Activated B cell treated with CpG ODN at 0.5 μM for 24 hours (primary cell): ENCODE results near the gene HNRNPA0. TPM values are rescaled to one million over a fixed set of nuclear protein-coding genes. Genes with fewer than 3 reads are reported as not detected.

Experiments
- ATAC-seq: fragments of 200-7000 bp; cut with Tn5 transposase; one replicate; pipeline ENCODE4 v1.10.0; 2021; ENCODE audit warnings: low read depth, mild to moderate bottlenecking, moderate library complexity
- CTCF ChIA-PET: fragments of 350-600 bp; sonication (Branson Sonifier 250); formaldehyde crosslinking; loops from one replicate; lab custom pipeline; 2021; ENCODE audit warnings: antibody characterized with exemption; lab: Charles Lee
- POLR2A ChIA-PET: fragments of 350-600 bp; sonication (Branson Sonifier 250); formaldehyde crosslinking; loops from one replicate; lab custom pipeline; 2021; ENCODE audit warnings: antibody characterized with exemption; lab: Charles Lee
- DNase-seq: peaks from one replicate; pipeline ENCODE4 v3.0.0; 2022
- H3K27ac Mint-ChIP-seq: one replicate; pipeline ENCODE4 v1.8.0; 2020; ENCODE audit warnings: mixed read lengths
- H3K27me3 Mint-ChIP-seq: one replicate; pipeline ENCODE4 v1.8.0; 2021; ENCODE audit warnings: mixed read lengths
- H3K36me3 Mint-ChIP-seq: one replicate; pipeline ENCODE4 v1.8.0; 2021; ENCODE audit warnings: low read depth, mixed read lengths
- H3K4me1 Mint-ChIP-seq: one replicate; pipeline ENCODE4 v1.8.0; 2021; ENCODE audit warnings: mixed read lengths
- H3K4me3 Mint-ChIP-seq: one replicate; pipeline ENCODE4 v1.8.0; 2020; ENCODE audit warnings: mild to moderate bottlenecking, mixed read lengths
- H3K9me3 Mint-ChIP-seq: one replicate; pipeline ENCODE4 v1.8.0; 2020; ENCODE audit warnings: mixed read lengths
- intact Hi-C: fragments of 100-400 bp; cut with micrococcal nuclease; formaldehyde crosslinking; loops from one replicate; pipeline ENCODE4 v1.15.1; 2024
- total RNA-seq: library from RNA; stranded (reverse); gene quantifications from 2 replicates; pipeline ENCODE4 v1.2.3, GENCODE V29; 2022
- TF ChIP-seq, protein P1 (sequence below): fragments of 200-600 bp; IDR thresholded peaks from one replicate; pipeline ENCODE4 v1.8.0; 2022; ENCODE audit warnings: antibody characterized with exemption, mild to moderate bottlenecking

HNRNPA0 gene
- total RNA-seq, 1 donor from 2014 or later, result 31.2 TPM

DNA sequence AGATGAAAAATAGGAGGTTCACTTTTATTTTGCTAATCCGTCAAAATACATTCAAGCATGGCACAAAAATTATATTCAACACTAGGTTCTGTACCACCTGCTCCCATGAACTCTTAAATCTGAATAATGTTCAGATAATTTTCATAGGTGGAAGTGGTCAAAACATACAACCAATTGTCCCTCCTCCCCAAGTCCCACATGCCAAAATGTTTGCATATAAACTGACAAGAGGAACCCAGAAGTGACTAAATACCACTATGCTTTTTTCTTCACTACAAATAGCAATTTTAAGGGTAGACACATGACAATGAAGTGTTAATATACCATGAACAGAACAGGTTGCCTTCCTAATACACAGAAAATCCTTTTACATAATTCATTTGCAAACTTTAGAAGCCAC lies 3.7 kb downstream of the HNRNPA0 start:
- intact Hi-C loops, result loop anchor here (10.0 kb wide), 1 partner anchor 1004 kb away; the partner anchor contains the start of gene CTNNA1
- H3K4me1 Mint-ChIP-seq, result peaks cover 35% of the 10 kb centered on the region
- no peaks in the 10 kb centered on the region for H3K27me3 Mint-ChIP-seq
- ChIA-PET POLR2A (no interaction called here), CTCF (interaction anchor here (1.4 kb wide), 1 partner anchor 28 kb away, joined by 7 read pairs; no protein-coding TSS in a partner anchor)
- ATAC-seq (no peak), DNase-seq (no peak)
- TF ChIP-seq, protein P1, sequence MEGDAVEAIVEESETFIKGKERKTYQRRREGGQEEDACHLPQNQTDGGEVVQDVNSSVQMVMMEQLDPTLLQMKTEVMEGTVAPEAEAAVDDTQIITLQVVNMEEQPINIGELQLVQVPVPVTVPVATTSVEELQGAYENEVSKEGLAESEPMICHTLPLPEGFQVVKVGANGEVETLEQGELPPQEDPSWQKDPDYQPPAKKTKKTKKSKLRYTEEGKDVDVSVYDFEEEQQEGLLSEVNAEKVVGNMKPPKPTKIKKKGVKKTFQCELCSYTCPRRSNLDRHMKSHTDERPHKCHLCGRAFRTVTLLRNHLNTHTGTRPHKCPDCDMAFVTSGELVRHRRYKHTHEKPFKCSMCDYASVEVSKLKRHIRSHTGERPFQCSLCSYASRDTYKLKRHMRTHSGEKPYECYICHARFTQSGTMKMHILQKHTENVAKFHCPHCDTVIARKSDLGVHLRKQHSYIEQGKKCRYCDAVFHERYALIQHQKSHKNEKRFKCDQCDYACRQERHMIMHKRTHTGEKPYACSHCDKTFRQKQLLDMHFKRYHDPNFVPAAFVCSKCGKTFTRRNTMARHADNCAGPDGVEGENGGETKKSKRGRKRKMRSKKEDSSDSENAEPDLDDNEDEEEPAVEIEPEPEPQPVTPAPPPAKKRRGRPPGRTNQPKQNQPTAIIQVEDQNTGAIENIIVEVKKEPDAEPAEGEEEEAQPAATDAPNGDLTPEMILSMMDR, result no peak
- H3K4me3 Mint-ChIP-seq, result peak overlapping the region; percentile 13
- H3K9me3 Mint-ChIP-seq, result no peaks in the 10 kb centered on the region
- peaks cover 34% of the 10 kb centered on the region for H3K36me3 Mint-ChIP-seq
- H3K27ac Mint-ChIP-seq, result no peak overlapping the region

DNA sequence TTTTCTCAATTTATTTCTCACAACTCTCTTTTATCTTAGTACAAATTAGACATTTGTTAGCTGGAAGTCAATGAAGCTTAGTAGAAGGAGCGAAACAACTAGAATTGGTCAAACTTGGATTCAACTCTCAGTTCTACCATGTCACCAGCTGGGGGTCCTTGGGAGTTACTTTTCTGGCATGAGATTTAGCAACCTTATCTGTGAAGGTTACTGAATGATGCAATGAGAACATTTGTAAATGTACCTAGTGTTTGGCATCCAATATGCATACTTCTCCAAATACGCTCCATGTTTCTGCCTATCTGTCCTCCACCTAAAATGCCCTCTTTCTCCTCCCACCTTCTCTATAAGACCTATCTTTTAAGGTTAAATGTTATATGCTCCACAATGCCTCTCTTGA lies 6.3 kb downstream of the HNRNPA0 start:
- DNase-seq (no peak), ATAC-seq (no peak)
- Mint-ChIP-seq H3K4me3 (no peak overlapping the region), H3K27ac (no peak overlapping the region), H3K27me3 (no peaks in the 10 kb centered on the region), H3K4me1 (peaks cover 32% of the 10 kb centered on the region), H3K9me3 (no peaks in the 10 kb centered on the region), H3K36me3 (peaks cover 23% of the 10 kb centered on the region)
- intact Hi-C loops, result no loop called here
- ChIA-PET POLR2A (no interaction called here), CTCF (no interaction called here)
- TF ChIP-seq, protein P1, result no peak

DNA sequence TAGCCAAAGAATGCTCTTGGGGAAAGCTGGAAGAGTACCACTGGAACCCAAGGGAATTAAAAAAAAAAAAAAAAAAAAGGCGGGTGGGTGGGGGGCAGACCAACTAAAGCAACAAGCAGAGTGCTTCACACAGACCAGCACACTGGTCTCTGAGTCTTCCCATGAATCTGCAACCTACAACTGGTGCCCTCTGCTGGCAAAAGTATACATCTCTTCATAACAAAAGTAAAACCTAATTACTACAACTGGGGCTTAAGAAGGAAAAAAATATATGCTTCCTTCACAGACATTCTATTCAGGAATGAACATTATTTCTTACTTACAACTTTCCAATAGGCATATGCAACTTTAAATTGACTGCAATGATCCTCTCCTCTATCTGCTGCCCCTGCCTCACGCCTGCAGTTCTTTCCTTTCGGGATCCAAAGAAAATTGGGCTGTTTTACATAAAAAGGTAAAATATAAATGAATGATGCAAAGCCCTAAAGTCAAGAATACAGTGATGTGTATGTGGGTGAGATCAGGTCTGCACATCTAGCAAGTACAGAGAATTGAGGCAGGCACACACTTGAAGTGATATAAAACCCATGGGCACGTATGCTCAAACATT lies 11.0 kb downstream of the HNRNPA0 start:
- DNase-seq, result no peak
- POLR2A ChIA-PET, result interaction anchor here (0.6 to 2.1 kb wide), 2 partner anchors 10 to 1531 kb away, joined by 4 to 9 read pairs; partner anchors contain the start of gene HNRNPA0
- CTCF ChIA-PET, result interaction anchor here (1.0 to 5.5 kb wide), 9 partner anchors 8 to 112 kb away, joined by 3 to 80 read pairs (median 4); partner anchors contain the start of gene HNRNPA0
- Mint-ChIP-seq H3K27me3 (no peaks in the 10 kb centered on the region), H3K9me3 (no peaks in the 10 kb centered on the region), H3K4me3 (no peak overlapping the region), H3K4me1 (peaks cover 4% of the 10 kb centered on the region), H3K36me3 (no peaks in the 10 kb centered on the region), H3K27ac (no peak overlapping the region)
- intact Hi-C loops, result loop anchor here (1.0 to 5.0 kb wide), 3 partner anchors 83 to 1856 kb away; no protein-coding TSS in a partner anchor
- ATAC-seq, result peak; percentile 88
- TF ChIP-seq, protein P1, result no peak

DNA sequence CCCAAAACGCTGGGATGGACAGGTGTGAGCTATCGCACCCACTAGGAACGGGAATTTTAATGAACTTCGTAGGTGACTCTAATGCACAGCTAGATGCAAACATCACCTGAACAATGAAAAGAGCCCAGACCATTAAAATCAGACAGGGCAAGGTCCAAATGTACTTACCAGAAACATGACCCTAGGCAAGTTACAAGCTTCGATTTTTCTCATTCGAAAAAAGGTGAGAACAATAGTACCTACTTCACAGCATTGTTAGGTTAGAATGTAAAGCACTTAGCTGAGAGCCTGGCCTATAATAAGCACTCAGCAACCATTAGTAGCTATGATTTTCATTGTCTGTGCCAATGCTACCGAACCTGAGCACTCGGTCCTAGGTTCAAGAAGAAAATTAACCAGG lies 12.4 kb downstream of the HNRNPA0 start:
- ChIA-PET CTCF (interaction anchor here (0.7 to 5.5 kb wide), 13 partner anchors 10 to 157 kb away, joined by 3 to 80 read pairs (median 4); partner anchors contain the start of gene HNRNPA0), POLR2A (interaction anchor here (0.6 to 2.1 kb wide), 3 partner anchors 10 to 302 kb away, joined by 3 to 9 read pairs (median 5); partner anchors contain the start of gene HNRNPA0)
- Mint-ChIP-seq H3K27ac (no peak overlapping the region), H3K36me3 (no peaks in the 10 kb centered on the region), H3K4me1 (peaks cover 4% of the 10 kb centered on the region), H3K27me3 (no peaks in the 10 kb centered on the region), H3K9me3 (peaks cover 4% of the 10 kb centered on the region), H3K4me3 (no peak overlapping the region)
- DNase-seq (no peak), ATAC-seq (no peak)
- intact Hi-C loops, result loop anchor here (5.0 kb wide), 1 partner anchor 1854 kb away; no protein-coding TSS in a partner anchor
- TF ChIP-seq, protein P1, result no peak

DNA sequence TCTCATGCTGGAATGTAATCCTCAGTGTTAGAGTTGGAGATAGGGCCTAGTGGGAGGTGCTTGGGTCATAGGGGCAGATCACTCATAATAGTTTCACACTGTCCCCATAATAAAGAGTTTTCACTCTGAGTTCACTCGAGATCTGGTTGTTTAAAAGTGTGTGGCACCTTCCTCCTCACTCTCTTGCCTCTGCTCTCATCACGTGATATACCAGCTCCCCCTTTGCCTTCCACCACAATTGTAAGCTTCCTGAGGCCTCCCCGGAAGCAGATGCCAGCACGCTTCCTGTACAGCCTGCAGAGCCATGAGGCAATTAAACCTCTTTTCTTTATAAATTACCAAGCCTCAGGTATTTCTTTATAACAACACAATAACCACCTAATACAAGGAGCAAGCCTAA lies 14.4 kb downstream of the HNRNPA0 start:
- DNase-seq (no peak), ATAC-seq (no peak)
- H3K4me3 Mint-ChIP-seq, result no peak overlapping the region
- POLR2A ChIA-PET, result no interaction called here
- peaks cover 4% of the 10 kb centered on the region for H3K9me3 Mint-ChIP-seq
- H3K27me3 Mint-ChIP-seq, result no peaks in the 10 kb centered on the region
- CTCF ChIA-PET, result interaction anchor here (1.9 to 5.5 kb wide), 3 partner anchors 12 to 109 kb away, joined by 7 to 80 read pairs (median 73); no protein-coding TSS in a partner anchor
- peaks cover 4% of the 10 kb centered on the region for H3K4me1 Mint-ChIP-seq
- no peaks in the 10 kb centered on the region for H3K36me3 Mint-ChIP-seq
- TF ChIP-seq, protein P1, result no peak
- intact Hi-C loops, result loop anchor here (5.0 kb wide), 1 partner anchor 1852 kb away; no protein-coding TSS in a partner anchor
- H3K27ac Mint-ChIP-seq, result no peak overlapping the region
